GM18870 (cell line): Measurements from ENCODE around the gene PAGR1.
"Not testable (repeated sequence)": the region's sequence is repeated elsewhere in the genome, so short reads cannot be mapped to it uniquely, and the experiment has no call there.

Experiments
- ATAC-seq: cut with Tn5 transposase; IDR thresholded peaks from one replicate; pipeline ENCODE4 v1.9.1; 2021; ENCODE audit warnings: moderate library complexity; ENCODE audit not compliant: unreplicated experiment

Gene PAGR1

GRCh38 chr16:29811896-29812665, 3.9 kb upstream of the PAGR1 start, which contains the start of gene PRRT2:
TSS of gene PRRT2 (plus strand) at chr16:29812193. CDS start at chr16:29813055, 862 bp downstream.
- ATAC-seq = no peak

GRCh38 chr16:29812754-29813643, 3.0 kb upstream of the PAGR1 start:
- no peak for ATAC-seq

- no peak for ATAC-seq
These were observed 2.0 kb upstream of the PAGR1 start for GRCh38 chr16:29813644-29814562.

GRCh38 chr16:29814592-29814991, 1.4 kb upstream of the PAGR1 start:
- ATAC-seq = no peak

GRCh38 chr16:29815032-29815721, 775 bp upstream of the PAGR1 start:
- ATAC-seq = no peak

GRCh38 chr16:29816694-29817441, 916 bp downstream of the PAGR1 start:
- ATAC-seq = no peak

GRCh38 chr16:29818082-29818481, 2.1 kb downstream of the PAGR1 start:
- ATAC-seq = no peak

GRCh38 chr16:29819506-29819905, 3.6 kb downstream of the PAGR1 start:
- ATAC-seq = no peak

GRCh38 chr16:29820271-29820701, 4.3 kb downstream of the PAGR1 start, which contains the start of gene MVP:
TSS of gene MVP (plus strand) at chr16:29820462. CDS start at chr16:29830550, 10,088 bp downstream.
- ATAC-seq = no peak

- ATAC-seq = no peak
These were observed 5.0 kb downstream of the PAGR1 start for GRCh38 chr16:29820730-29821642.

GRCh38 chr16:29821643-29822115, 5.7 kb downstream of the PAGR1 start:
- no peak for ATAC-seq

GRCh38 chr16:29824589-29825144, 8.7 kb downstream of the PAGR1 start:
- ATAC-seq = no peak

GRCh38 chr16:29825145-29826044, 9.4 kb downstream of the PAGR1 start:
- ATAC-seq = no peak

GRCh38 chr16:29826342-29826695, 10.4 kb downstream of the PAGR1 start:
- no peak for ATAC-seq

GRCh38 chr16:29830774-29831173, 14.8 kb downstream of the PAGR1 start:
- no peak for ATAC-seq

GRCh38 chr16:29831490-29831889, 15.5 kb downstream of the PAGR1 start:
- no peak for ATAC-seq

GRCh38 chr16:29833219-29833618, 17.3 kb downstream of the PAGR1 start:
- not testable (repeated sequence) for ATAC-seq
